ENCODE results near the gene PLAC8.
"Not testable (repeated sequence)": the region's sequence is repeated elsewhere in the genome, so short reads cannot be mapped to it uniquely, and the experiment has no call there.

The PLAC8 gene

GRCh38 chr4:83114576-83114975, at the start of gene PLAC8:
Gene PLAC8 (minus strand): TSS chr4:83114729. CDS start chr4:83107921, 6,808 bp downstream.
- DNase-seq: no peak

GRCh38 chr4:83153417-83153816, 38.9 kb upstream of the PLAC8 start:
- DNase-seq: no peak

- DNase-seq: no peak
Measured at GRCh38 chr4:83152746-83153145, 38.2 kb upstream of the PLAC8 start.

GRCh38 chr4:83151651-83152050, 37.1 kb upstream of the PLAC8 start:
- no peak for DNase-seq

GRCh38 chr4:83150653-83151330, 36.3 kb upstream of the PLAC8 start:
- DNase-seq: no peak

- no peak for DNase-seq
Measured at GRCh38 chr4:83149865-83150652, 35.5 kb upstream of the PLAC8 start.

GRCh38 chr4:83146841-83147240, 32.3 kb upstream of the PLAC8 start:
- no peak for DNase-seq

- not testable (repeated sequence) for DNase-seq
Measured at GRCh38 chr4:83145776-83146175, 31.2 kb upstream of the PLAC8 start.

- no peak for DNase-seq
Measured at GRCh38 chr4:83139514-83140156, 25.1 kb upstream of the PLAC8 start.

GRCh38 chr4:83138946-83139345, 24.4 kb upstream of the PLAC8 start:
- DNase-seq: no peak

- no peak for DNase-seq
Measured at GRCh38 chr4:83132065-83132464, 17.5 kb upstream of the PLAC8 start.

- no peak for DNase-seq
Measured at GRCh38 chr4:83129264-83129663, 14.7 kb upstream of the PLAC8 start.

- no peak for DNase-seq
Measured at GRCh38 chr4:83128240-83128929, 13.9 kb upstream of the PLAC8 start.

- no peak for DNase-seq
Measured at GRCh38 chr4:83125738-83126141, 11.2 kb upstream of the PLAC8 start.

GRCh38 chr4:83124111-83124780, 9.7 kb upstream of the PLAC8 start:
- no peak for DNase-seq

GRCh38 chr4:83121246-83121645, 6.7 kb upstream of the PLAC8 start:
- DNase-seq: no peak

- DNase-seq: no peak
Measured at GRCh38 chr4:83118869-83119268, 4.3 kb upstream of the PLAC8 start.

- DNase-seq: no peak
Measured at GRCh38 chr4:83115656-83116285, 1.2 kb upstream of the PLAC8 start.

- DNase-seq: no peak
Measured at GRCh38 chr4:83115000-83115399, 471 bp upstream of the PLAC8 start.

GRCh38 chr4:83113429-83113786, 1.1 kb downstream of the PLAC8 start:
- no peak for DNase-seq

GRCh38 chr4:83112678-83113428, 1.7 kb downstream of the PLAC8 start:
- DNase-seq: no peak

GRCh38 chr4:83112231-83112630, 2.3 kb downstream of the PLAC8 start:
- DNase-seq: no peak
